Esophagus muscularis mucosa (tissue), 4 donors: ENCODE results near the gene LTBP1.

ENCODE experiments used
- EP300 ChIP-seq: sonication (generic); formaldehyde crosslinking; IDR thresholded peaks from one replicate; pipeline ENCODE4 v1.6.1; 2017; ENCODE audit warnings: antibody characterized with exemption
- POLR2A ChIP-seq: fragments of 450-650 bp; IDR thresholded peaks from one replicate; pipeline ENCODE4 v1.6.1; 2017; ENCODE audit warnings: antibody characterized with exemption, moderate library complexity, mild to moderate bottlenecking, low read depth
- POLR2AphosphoS5 ChIP-seq, 2 donors: sonication (generic); formaldehyde crosslinking; IDR thresholded peaks; one replicate each; pipeline ENCODE4 v1.6.1; 2017; ENCODE audit warnings: antibody characterized with exemption in 2 of 2
- TF ChIP-seq, protein P1 (sequence below), 3 experiments: fragments of 200-600 bp in 2 of 3; fragments of 450-650 bp in 1 of 3; sonication (generic) in 2 of 3; IDR thresholded peaks; one replicate each; pipeline ENCODE4 v1.5.1; 2017 to 2019; ENCODE audit warnings: antibody characterized with exemption in 3 of 3, mild to moderate bottlenecking in 2 of 3, moderate library complexity in 1 of 3

GRCh38 chr2:33005057-33005456 is 58.3 kb downstream of the LTBP1 start:
- TF ChIP-seq POLR2A = no peak
- TF ChIP-seq POLR2AphosphoS5 (IDR thresholded peaks at IDR 0.05) = no peak
- TF ChIP-seq, protein P1, sequence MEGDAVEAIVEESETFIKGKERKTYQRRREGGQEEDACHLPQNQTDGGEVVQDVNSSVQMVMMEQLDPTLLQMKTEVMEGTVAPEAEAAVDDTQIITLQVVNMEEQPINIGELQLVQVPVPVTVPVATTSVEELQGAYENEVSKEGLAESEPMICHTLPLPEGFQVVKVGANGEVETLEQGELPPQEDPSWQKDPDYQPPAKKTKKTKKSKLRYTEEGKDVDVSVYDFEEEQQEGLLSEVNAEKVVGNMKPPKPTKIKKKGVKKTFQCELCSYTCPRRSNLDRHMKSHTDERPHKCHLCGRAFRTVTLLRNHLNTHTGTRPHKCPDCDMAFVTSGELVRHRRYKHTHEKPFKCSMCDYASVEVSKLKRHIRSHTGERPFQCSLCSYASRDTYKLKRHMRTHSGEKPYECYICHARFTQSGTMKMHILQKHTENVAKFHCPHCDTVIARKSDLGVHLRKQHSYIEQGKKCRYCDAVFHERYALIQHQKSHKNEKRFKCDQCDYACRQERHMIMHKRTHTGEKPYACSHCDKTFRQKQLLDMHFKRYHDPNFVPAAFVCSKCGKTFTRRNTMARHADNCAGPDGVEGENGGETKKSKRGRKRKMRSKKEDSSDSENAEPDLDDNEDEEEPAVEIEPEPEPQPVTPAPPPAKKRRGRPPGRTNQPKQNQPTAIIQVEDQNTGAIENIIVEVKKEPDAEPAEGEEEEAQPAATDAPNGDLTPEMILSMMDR (IDR thresholded peaks at IDR 0.05) = no peak
- TF ChIP-seq EP300 = no peak
